ENCODE results near the gene AMPH.

The AMPH gene

GRCh38 chr7:38541440-38541839, 89.7 kb downstream of the AMPH start:
- DNase-seq, result no peak

GRCh38 chr7:38539477-38540081, 91.6 kb downstream of the AMPH start:
- DNase-seq, result no peak

GRCh38 chr7:38535073-38535472, 96.1 kb downstream of the AMPH start:
- no peak for DNase-seq

- no peak for DNase-seq
Observed at GRCh38 chr7:38525857-38526256, 105.3 kb downstream of the AMPH start.

GRCh38 chr7:38524786-38525185, 106.4 kb downstream of the AMPH start:
- DNase-seq, result no peak

GRCh38 chr7:38520741-38521140, 110.4 kb downstream of the AMPH start:
- no peak for DNase-seq

GRCh38 chr7:38518541-38518940, 112.6 kb downstream of the AMPH start:
- DNase-seq, result no peak

GRCh38 chr7:38512704-38513103, 118.5 kb downstream of the AMPH start:
- DNase-seq, result no peak

GRCh38 chr7:38512291-38512690, 118.9 kb downstream of the AMPH start:
- no peak for DNase-seq

GRCh38 chr7:38507384-38507783, 123.8 kb downstream of the AMPH start:
- no peak for DNase-seq

- DNase-seq, result no peak
Observed at GRCh38 chr7:38506756-38507155, 124.4 kb downstream of the AMPH start.

GRCh38 chr7:38506004-38506403, 125.2 kb downstream of the AMPH start:
- no peak for DNase-seq

GRCh38 chr7:38504684-38505083, 126.5 kb downstream of the AMPH start:
- DNase-seq, result no peak

GRCh38 chr7:38502848-38503247, 128.3 kb downstream of the AMPH start:
- DNase-seq, result no peak

- no peak for DNase-seq
Observed at GRCh38 chr7:38502289-38502688, 128.9 kb downstream of the AMPH start.

- DNase-seq, result no peak
Observed at GRCh38 chr7:38492010-38492409, 139.2 kb downstream of the AMPH start.

- DNase-seq, result no peak
Observed at GRCh38 chr7:38482521-38482920, 148.7 kb downstream of the AMPH start.

GRCh38 chr7:38481401-38481800, 149.8 kb downstream of the AMPH start:
- DNase-seq, result no peak

- no peak for DNase-seq
Observed at GRCh38 chr7:38478404-38478803, 152.8 kb downstream of the AMPH start.

GRCh38 chr7:38477333-38477732, 153.8 kb downstream of the AMPH start:
- no peak for DNase-seq

- no peak for DNase-seq
Observed at GRCh38 chr7:38476764-38477163, 154.4 kb downstream of the AMPH start.

- no peak for DNase-seq
Observed at GRCh38 chr7:38465956-38466355, 165.2 kb downstream of the AMPH start.

- peak; percentile 64 for DNase-seq
Observed at GRCh38 chr7:38463277-38464225, 167.6 kb downstream of the AMPH start.

- no peak for DNase-seq
Observed at GRCh38 chr7:38462819-38463218, 168.4 kb downstream of the AMPH start.

Measured in activated CD4-positive, CD25-positive, alpha-beta regulatory T cell treated with anti-CD3 and anti-CD28 coated beads, Interleukin-2, amount 50 U/mL, for 72 hours (primary cell).